Measurements from ENCODE around the gene GPT2. TPM values are rescaled to one million over a fixed set of nuclear protein-coding genes. Genes with fewer than 3 reads are reported as not detected.
A peak's percentile ranks its signal among the peaks of the same experiment; 100 is the strongest.
"Not testable (repeated sequence)": the region's sequence is repeated elsewhere in the genome, so short reads cannot be mapped to it uniquely, and the experiment has no call there.

The GPT2 gene
- total RNA-seq, 1 experiment from 2014 or later = 63.2 TPM

DNA sequence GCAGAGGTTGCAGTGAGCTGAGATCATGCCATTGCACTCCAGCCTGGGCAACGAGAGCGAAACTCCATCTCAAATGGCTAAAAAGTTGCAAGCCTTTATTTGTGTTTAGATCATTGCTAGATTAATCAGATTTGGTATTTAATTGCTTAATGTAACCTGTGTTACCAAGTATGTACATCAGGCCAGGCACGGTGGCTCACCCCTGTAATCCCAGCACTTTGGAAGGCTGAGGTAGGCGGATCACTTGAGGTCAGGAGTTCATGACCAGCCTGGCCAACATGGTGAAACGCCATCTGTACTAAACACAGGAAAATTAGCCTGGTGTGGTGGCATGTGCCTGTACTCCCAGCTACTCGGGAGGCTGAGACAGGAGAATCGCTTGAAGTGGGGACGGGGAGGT is 60.6 kb downstream of the GPT2 start:
- H3K4me3 ChIP-seq (ENCODE audit: insufficient read depth, low read depth, low read length); H3K36me3 ChIP-seq (replicated peaks; ENCODE audit: control insufficient read depth, insufficient read depth, low read length); DNase-seq; H3K27me3 ChIP-seq (ENCODE audit: control insufficient read depth, insufficient read depth, low read length): not testable (repeated sequence)

DNA sequence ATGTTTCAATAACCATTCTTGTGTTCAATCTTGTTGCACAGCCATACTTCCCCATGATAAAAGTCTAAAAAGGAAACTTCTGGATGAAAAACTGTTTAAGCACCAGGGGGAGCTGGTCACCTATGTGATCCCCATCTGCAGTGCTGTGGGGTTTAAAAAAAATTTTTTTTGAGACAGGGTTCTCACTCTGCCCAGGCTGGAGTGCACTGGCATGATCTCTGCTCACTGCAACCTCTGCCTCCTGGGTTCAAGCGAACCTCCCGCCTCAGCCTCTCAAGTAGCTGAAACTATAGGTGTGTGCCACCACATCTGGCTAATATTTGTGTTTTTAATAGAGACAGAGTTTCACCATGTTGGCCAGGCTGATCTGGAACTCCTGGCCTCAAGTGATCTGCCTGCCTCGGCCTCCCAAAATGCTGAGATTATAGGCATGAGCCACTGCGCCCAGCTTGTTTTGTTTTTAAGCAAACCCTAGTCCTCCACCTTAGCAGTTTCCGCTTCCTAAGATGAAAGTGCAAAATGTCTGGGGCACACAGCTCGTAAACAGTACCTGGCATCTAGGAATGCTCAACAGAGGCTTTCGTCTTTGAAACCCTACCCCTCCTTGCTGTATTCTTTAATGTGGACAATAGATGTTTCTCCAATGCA is 63.9 kb downstream of the GPT2 start:
- peak; percentile 54 for DNase-seq
- no peaks in the 10 kb centered on the region for H3K36me3 ChIP-seq (replicated peaks; ENCODE audit: control insufficient read depth, insufficient read depth, low read length)
- no peak overlapping the region for H3K4me3 ChIP-seq (ENCODE audit: insufficient read depth, low read depth, low read length)
- H3K27me3 ChIP-seq (ENCODE audit: control insufficient read depth, insufficient read depth, low read length) = no peaks in the 10 kb centered on the region

DNA sequence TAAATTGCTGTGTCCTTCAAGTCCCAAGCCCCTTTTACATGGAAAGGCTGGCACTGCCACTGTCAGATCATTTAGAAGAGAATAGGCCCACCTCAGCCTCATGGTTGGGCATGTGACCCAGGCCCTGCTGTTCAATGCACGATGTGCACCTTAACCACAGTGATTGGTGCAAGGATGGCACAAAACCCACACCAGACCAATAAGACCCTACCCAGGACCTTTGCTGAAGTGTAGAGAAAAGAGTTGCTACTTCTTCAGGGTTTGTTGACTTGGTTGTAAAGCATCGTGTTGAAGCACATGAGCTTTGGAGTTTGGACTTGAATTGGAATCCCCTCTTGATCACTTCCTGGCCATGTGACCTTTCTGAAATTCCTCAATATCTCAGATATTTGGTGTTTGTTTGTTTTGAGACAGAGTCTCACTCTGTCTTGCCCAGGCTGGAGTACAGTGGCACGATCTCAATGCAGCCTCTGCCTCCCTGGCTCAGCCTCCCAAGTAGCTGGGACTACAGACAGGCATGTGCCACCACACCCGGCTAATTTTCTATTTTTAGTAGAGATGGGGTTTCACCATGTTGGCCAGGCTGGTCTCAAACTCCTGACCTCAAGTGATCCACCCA is 64.5 kb downstream of the GPT2 start:
- no peaks in the 10 kb centered on the region for H3K27me3 ChIP-seq (ENCODE audit: control insufficient read depth, insufficient read depth, low read length)
- H3K4me3 ChIP-seq (ENCODE audit: insufficient read depth, low read depth, low read length) = no peak overlapping the region
- H3K36me3 ChIP-seq (replicated peaks; ENCODE audit: control insufficient read depth, insufficient read depth, low read length) = no peaks in the 10 kb centered on the region
- no peak for DNase-seq

DNA sequence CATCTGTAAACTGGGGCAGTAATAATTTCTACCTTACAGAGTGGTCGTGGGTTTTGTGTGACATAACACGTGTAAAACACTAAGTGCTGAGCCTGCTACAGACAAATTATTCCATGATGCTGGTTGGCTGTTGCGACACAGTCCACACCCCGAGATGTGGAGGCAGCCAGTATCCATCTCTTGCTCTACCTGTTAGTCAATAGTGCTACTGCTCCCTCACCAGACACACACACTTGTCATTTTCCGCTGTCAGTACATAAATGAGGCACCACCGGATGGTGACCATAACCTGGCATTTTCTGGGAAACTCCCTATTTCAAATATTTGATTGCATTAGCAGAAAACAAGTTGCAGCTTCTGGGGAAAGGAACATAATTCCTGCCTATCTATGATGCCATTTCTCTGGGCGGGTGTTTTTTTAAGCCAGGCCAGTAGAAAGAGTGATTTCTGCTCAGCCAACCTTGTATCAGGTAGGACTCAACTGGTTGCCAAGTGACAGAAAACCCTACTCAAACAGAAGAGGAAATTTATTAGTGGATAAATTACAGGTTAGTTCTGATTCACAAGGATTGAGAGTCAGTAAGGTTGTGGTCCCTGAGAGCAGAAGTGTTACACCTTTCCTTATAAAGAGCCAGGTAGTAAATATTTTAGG is 65.2 kb downstream of the GPT2 start:
- DNase-seq = no peak
- Histone ChIP-seq H3K27me3 (ENCODE audit: control insufficient read depth, insufficient read depth, low read length) (no peaks in the 10 kb centered on the region), H3K36me3 (replicated peaks; ENCODE audit: control insufficient read depth, insufficient read depth, low read length) (no peaks in the 10 kb centered on the region), H3K4me3 (ENCODE audit: insufficient read depth, low read depth, low read length) (no peak overlapping the region)

DNA sequence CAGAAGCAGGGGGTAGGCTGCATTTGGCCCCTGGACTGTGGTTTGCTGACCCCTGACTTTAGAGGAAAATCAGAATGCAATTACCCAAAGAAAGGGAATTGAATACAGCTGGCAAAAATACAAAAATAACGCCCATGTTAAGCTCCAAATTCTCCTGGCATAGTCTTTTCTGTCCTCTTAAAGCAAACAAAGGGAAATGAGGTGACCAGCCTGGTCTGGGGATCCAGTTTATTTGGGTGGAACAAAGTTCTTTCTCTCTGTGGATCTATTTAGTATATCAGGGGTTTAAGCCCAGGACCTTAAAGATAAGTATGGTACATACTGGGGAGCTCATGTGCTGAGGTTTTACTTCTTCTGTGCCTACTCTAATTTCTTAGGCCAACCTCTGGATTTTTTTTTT is 65.8 kb downstream of the GPT2 start:
- H3K27me3 ChIP-seq (ENCODE audit: control insufficient read depth, insufficient read depth, low read length) = no peaks in the 10 kb centered on the region
- DNase-seq = no peak
- no peaks in the 10 kb centered on the region; the same call in 1 of the 2 replicates for H3K36me3 ChIP-seq (replicated peaks; ENCODE audit: control insufficient read depth, insufficient read depth, low read length)
- no peak overlapping the region for H3K4me3 ChIP-seq (ENCODE audit: insufficient read depth, low read depth, low read length)

DNA sequence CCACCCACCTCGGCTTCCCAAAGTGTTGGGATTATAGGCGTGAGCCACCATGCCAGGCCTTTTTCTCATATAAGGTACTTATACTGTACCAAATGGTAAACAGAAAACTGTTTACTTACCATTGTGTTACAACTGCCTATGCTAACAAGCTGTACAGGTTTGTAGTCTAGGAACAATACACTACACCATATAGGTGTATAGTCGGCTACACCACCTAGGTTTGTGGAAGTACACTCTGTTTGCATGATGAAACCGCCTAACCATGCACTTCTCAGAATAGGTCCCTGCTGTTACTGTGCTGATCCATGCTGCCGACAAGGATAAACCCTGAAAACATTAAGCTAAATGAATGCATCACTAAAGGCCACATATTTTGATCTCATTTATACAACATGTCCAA is 70.4 kb downstream of the GPT2 start:
- Histone ChIP-seq H3K4me3 (ENCODE audit: insufficient read depth, low read depth, low read length) (no peak overlapping the region), H3K27me3 (ENCODE audit: control insufficient read depth, insufficient read depth, low read length) (no peaks in the 10 kb centered on the region), H3K36me3 (replicated peaks; ENCODE audit: control insufficient read depth, insufficient read depth, low read length) (peaks cover 18% of the 10 kb centered on the region)
- no peak for DNase-seq

DNA sequence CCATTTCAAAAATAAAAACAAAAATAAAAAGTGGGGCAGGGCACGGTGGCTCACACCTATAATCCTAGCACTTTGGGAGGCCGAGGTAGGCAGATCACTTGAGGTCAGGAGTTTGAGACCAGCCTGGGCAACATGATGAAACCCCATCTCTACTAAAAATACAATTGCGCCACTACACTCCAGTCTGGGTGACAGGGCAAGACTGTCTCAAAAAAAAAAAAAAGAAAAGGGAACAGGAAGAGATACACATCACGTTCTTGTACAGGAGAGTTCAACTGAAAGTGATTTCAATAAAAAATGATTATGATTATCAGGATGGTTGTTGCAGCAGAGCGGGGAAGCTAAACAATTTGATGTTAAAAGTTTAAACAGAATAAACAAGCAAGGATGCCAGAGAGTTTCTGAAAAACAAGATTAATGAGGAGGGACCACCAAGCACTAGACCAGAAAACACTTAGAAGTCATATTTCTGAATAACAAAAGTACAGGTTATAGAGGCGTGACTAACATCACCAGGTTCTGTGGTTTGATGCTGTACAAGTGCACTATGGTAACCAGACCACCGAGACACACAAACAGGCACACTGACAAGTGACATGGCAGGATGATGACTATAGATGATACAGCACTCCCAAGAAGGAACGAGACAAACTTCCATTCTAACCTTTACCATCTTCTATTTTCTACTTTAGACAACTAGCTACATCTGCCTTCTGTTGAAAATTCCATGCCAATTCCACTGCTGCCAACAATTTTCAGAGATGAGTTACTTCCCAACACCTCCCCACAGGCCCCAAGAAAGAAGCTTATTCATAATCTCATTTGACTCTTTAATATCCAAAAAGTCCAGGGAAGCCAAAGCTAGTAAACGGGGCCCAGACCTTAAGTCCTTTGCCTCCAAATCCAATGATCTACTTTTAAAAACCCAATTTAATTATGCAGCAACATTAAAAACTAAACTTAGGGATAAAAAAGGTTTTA is 77.5 kb downstream of the GPT2 start:
- peaks cover 29% of the 10 kb centered on the region for H3K36me3 ChIP-seq (replicated peaks; ENCODE audit: control insufficient read depth, insufficient read depth, low read length)
- no peak overlapping the region for H3K4me3 ChIP-seq (ENCODE audit: insufficient read depth, low read depth, low read length)
- DNase-seq = no peak
- no peaks in the 10 kb centered on the region for H3K27me3 ChIP-seq (ENCODE audit: control insufficient read depth, insufficient read depth, low read length)

DNA sequence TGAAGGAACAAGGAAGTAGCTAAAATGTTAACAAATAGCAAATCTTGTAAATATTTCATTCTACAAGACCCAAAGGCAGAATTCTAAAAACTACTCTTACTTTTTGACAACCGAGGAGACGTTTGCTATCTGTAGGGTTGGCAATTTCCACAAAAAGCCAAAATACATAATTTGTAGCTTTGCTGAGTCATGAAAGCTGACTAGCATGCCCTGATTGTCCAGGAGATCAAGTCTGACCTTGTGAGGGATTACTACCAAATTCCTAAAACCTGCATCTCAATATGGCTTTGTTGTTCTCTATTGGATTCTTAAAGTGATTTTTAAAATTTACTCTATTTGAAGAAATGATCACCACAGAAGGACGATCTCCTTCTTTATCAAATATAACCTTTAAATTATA is 78.5 kb downstream of the GPT2 start:
- H3K27me3 ChIP-seq (ENCODE audit: control insufficient read depth, insufficient read depth, low read length) = no peaks in the 10 kb centered on the region
- DNase-seq = no peak
- peaks cover 31% of the 10 kb centered on the region for H3K36me3 ChIP-seq (replicated peaks; ENCODE audit: control insufficient read depth, insufficient read depth, low read length)
- no peak overlapping the region for H3K4me3 ChIP-seq (ENCODE audit: insufficient read depth, low read depth, low read length)

DNA sequence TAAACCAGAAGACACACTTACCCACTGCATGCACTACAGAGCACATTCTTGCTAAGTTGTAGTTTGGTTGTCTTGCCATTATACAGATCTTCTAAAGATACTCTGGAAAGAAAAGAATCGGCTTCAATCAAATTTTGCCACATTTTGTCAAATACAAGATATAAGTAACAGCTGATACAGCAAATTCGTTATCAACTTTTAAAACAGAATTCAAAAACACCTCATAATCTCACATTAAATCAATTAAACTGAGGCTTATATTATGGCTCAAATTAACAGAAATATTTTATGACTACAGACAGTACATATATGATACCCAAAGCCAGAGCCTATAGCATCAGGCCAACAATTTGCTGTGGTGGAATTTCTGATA is 83.9 kb downstream of the GPT2 start:
- Histone ChIP-seq H3K36me3 (replicated peaks; ENCODE audit: control insufficient read depth, insufficient read depth, low read length) (peaks cover 35% of the 10 kb centered on the region), H3K4me3 (ENCODE audit: insufficient read depth, low read depth, low read length) (no peak overlapping the region), H3K27me3 (ENCODE audit: control insufficient read depth, insufficient read depth, low read length) (no peaks in the 10 kb centered on the region)
- DNase-seq = no peak

DNA sequence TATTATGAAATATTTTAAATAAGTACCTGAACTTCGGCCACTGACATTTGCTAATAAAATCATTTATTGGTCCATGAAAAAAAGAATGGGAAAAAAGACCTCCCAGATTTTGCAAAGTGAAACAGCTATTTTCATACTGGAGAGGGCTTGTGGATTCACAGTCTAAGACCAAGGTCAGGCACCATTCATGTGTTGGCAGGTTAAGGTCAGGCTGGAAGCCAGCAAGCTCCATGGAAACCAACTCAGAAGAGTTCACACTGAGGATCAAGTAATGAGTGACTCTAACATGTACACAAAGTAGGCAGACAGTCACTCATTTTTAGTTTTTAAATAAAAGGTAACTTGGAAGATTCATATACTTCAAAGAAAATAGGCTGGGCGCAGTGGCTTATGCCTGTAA is 85.9 kb downstream of the GPT2 start:
- no peaks in the 10 kb centered on the region for H3K27me3 ChIP-seq (ENCODE audit: control insufficient read depth, insufficient read depth, low read length)
- peaks cover 27% of the 10 kb centered on the region for H3K36me3 ChIP-seq (replicated peaks; ENCODE audit: control insufficient read depth, insufficient read depth, low read length)
- DNase-seq = no peak
- H3K4me3 ChIP-seq (ENCODE audit: insufficient read depth, low read depth, low read length) = no peak overlapping the region

DNA sequence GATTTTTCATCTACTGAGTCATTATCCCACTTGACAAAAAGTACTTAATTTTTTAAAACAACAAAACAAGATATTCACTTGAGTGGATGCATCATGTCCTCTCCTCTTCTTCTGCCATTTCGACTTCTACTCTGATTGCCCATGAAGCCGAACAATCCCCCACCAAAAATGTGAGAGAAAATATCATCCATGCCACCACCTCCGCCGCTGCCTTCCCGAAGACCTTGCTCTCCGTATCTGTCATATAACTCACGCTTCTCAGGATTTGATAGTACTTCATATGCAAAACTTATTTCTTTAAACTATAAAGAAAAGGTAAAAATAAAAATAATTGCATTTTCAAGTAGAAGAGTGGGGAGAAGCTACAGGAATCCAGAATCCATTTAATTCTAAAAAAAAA is 87.1 kb downstream of the GPT2 start:
- peaks cover 26% of the 10 kb centered on the region for H3K36me3 ChIP-seq (replicated peaks; ENCODE audit: control insufficient read depth, insufficient read depth, low read length)
- DNase-seq = no peak

DNA sequence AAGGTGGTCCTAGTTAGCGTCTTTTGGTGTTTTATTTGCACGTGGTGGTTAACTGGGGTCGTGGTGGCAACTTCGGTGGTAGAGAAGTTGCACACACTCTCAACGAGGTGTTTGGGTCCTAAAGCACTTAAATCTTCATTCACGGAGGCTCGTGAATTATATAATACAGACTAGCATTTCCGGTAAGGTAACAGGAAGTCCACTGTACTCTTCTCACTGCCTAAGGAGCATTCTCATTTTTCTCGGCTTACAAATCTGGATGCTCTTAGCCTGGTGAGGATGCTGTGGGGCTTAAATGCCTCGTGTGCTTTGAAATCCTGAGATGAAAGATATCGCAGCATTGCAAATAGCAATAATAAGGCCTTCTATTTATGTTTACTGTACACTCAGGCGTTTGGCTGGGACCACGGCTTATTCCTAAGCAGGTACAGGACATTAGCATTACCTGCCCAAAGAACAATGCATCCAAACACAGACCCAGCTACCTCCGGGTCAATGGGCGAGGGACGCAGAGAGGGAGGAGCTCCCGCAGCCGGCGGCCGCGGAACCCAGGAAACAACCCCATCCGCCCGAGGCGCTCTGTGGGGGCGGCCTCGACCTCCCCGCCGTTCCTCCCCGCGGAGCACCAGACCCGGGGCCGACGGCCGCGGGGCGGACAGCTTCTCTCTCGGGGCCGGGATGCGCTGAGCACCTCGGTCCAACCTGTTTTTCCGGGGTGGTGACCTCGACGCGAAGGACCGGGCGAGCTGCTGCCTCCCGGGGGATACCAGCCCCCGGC is 88.5 kb downstream of the GPT2 start:
- Histone ChIP-seq H3K4me3 (ENCODE audit: insufficient read depth, low read depth, low read length) (peak overlapping the region; percentile 85), H3K27me3 (ENCODE audit: control insufficient read depth, insufficient read depth, low read length) (no peaks in the 10 kb centered on the region), H3K36me3 (replicated peaks; ENCODE audit: control insufficient read depth, insufficient read depth, low read length) (peaks cover 14% of the 10 kb centered on the region)
- peak; percentile 85 for DNase-seq

More for the DNA sequence above, 87.1 kb downstream of the GPT2 start:
- H3K4me3 ChIP-seq (ENCODE audit: insufficient read depth, low read depth, low read length) = no peak overlapping the region
- H3K27me3 ChIP-seq (ENCODE audit: control insufficient read depth, insufficient read depth, low read length) = no peaks in the 10 kb centered on the region

DNA sequence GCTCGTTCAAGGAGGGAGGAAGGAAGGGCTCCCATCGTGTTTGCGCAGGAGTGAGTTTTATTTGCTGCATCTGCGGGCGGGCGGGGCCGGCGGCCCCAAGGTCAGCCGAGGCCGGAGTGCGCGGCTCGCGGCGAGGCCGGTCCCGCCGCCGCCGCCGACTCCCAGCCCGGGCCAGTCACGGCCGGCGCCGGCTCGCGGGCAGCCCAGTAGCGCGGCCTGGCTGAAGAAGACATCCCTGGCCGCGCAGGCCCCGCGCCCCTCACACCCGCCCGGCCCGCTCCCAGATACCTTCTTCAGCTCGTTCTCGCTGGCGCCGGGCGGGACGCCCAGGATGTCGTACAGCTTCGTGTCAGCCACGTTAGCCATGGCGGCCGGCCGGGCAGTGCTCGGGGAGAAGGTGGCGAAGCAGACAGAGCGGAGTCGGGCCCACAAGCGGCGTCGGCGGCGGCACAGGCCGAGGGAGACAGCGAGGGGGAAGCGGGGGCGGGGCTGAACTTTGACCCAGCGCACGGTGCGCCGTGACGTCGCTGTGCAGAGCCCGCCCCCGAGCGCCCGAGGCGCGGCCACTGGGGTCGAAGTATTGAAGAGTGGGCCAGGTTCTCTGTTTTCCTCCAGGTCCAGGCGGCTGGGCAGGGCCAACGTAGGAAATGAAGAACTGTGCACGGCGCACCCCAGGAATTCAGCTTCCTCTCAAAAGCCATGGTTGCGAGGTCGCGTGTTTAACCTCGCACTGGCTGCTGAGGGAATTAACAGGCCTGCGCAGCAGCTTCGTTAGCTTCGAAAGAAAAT is 89.2 kb downstream of the GPT2 start, which contains the start of gene DNAJA2:
Gene DNAJA2, minus strand, starts transcription at position 468 of the 789 bp plus-strand sequence. Its CDS starts 102 bp downstream, at position 366.
- no peaks in the 10 kb centered on the region for H3K27me3 ChIP-seq (ENCODE audit: control insufficient read depth, insufficient read depth, low read length)
- DNase-seq = peak; percentile 96
- H3K4me3 ChIP-seq (ENCODE audit: insufficient read depth, low read depth, low read length) = peak within 1 kb of the TSS; percentile 85
- H3K36me3 ChIP-seq (replicated peaks; ENCODE audit: control insufficient read depth, insufficient read depth, low read length) = peaks cover 9% of the 10 kb centered on the region
